ENCODE measurements around the gene FOXP1. TPM values are rescaled to one million over a fixed set of nuclear protein-coding genes. Genes with fewer than 3 reads are reported as not detected.

The FOXP1 gene
- total RNA-seq, 1 experiment from 2014 or later: 75.3 TPM

- no peak overlapping the region for H2BK20ac ChIP-seq (ENCODE audit: low read depth, low read length, poor library complexity, severe bottlenecking)
- H4K8ac ChIP-seq (replicated peaks; ENCODE audit: insufficient read length, low read depth, low read length): no peak overlapping the region
- H2AFZ ChIP-seq (ENCODE audit: low read length): no peak overlapping the region
- H3K36me3 Mint-ChIP-seq (ENCODE audit: insufficient read depth in 1 of 3, low read depth in 3 of 3): peaks cover 0 to 9% (median 8%) of the 10 kb centered on the region in 3 experiments; a peak in 3 of 7 replicates
- H2BK12ac ChIP-seq (ENCODE audit: insufficient read length, low read depth, low read length): no peak overlapping the region
- no peak for TF ChIP-seq CTCF (conservative IDR thresholded peaks at IDR 0.05)
- no peak overlapping the region for H2BK120ac ChIP-seq (ENCODE audit: low read depth, low read length, poor library complexity, severe bottlenecking)
- H3K9me3 ChIP-seq (ENCODE audit: control insufficient read depth, low read depth, low read length): no peaks in the 10 kb centered on the region
- H3K4me1 ChIP-seq (ENCODE audit: insufficient read depth, low read length): peaks cover 9% of the 10 kb centered on the region; the same call in 1 of the 2 replicates
- no peak overlapping the region for H2BK15ac ChIP-seq (ENCODE audit: low read depth, low read length)
- H3K23ac ChIP-seq (ENCODE audit: insufficient read length, low read depth, low read length): no peak overlapping the region
- peaks cover 45 to 47% of the 10 kb centered on the region in 2 experiments for H3K4me1 Mint-ChIP-seq
- H3K27ac Mint-ChIP-seq: 0 out of 7 replicates have a peak overlapping the region, but pooled peaks of 1 of the 3 experiments have one; percentile 24
- no peak overlapping the region for H2AK5ac ChIP-seq (ENCODE audit: insufficient read length, low read length)
- H3K27me3 ChIP-seq (ENCODE audit: insufficient read depth, low read length): no peaks in the 10 kb centered on the region
- H3K9me3 Mint-ChIP-seq: no peaks in the 10 kb centered on the region
- H3K4ac ChIP-seq (ENCODE audit: low read depth, low read length): no peak overlapping the region
- no peaks in the 10 kb centered on the region for H3K27me3 Mint-ChIP-seq (ENCODE audit: low read depth)
- WGBS (ENCODE audit: extremely low coverage, insufficient read length, low lambda C conversion rate): no CpG with 5 or more reads among the region's 1 CpG
- no peak overlapping the region for H3T11ph ChIP-seq (ENCODE audit: low read length)
- H3K4me3 Mint-ChIP-seq: no peak overlapping the region
- no peaks in the 10 kb centered on the region for H3K79me1 ChIP-seq (ENCODE audit: insufficient read depth, low read depth, low read length, poor library complexity, severe bottlenecking)
- H3K18ac ChIP-seq (ENCODE audit: insufficient read length, low read depth, low read length): no peak overlapping the region
- no peak for DNase-seq
- no peak overlapping the region for H3K4me2 ChIP-seq (ENCODE audit: insufficient read depth, insufficient read length, low read length)
- no peaks in the 10 kb centered on the region for H3K23me2 ChIP-seq (ENCODE audit: insufficient read length, low read depth, low read length, poor library complexity, severe bottlenecking)
- H3K79me2 ChIP-seq (ENCODE audit: insufficient read depth, low read length): no peaks in the 10 kb centered on the region
- H3K9ac ChIP-seq (ENCODE audit: extremely low read depth, insufficient read length, low read length): no peak overlapping the region
- no peak overlapping the region for H4K91ac ChIP-seq (ENCODE audit: insufficient read length, low read depth, low read length)
- no peaks in the 10 kb centered on the region for H4K20me1 ChIP-seq (ENCODE audit: control insufficient read depth, insufficient read depth, insufficient read length)
- no peak overlapping the region for H2BK5ac ChIP-seq (ENCODE audit: insufficient read length, low read length)
- H4K5ac ChIP-seq (ENCODE audit: insufficient read length, low read depth, low read length): no peak overlapping the region
- no peak overlapping the region for H3K14ac ChIP-seq (ENCODE audit: insufficient read depth, low read length)
- no peak overlapping the region for H3K27ac ChIP-seq (ENCODE audit: insufficient read length, low read depth, low read length)
- H3K56ac ChIP-seq (ENCODE audit: insufficient read length, low read depth, low read length): no peak overlapping the region
These were observed 435.0 kb downstream of the FOXP1 start for GRCh38 chr3:71148455-71149060.

Measured in H9 (cell line).